ENCODE data around the gene WDR7.

Gene WDR7

DNA sequence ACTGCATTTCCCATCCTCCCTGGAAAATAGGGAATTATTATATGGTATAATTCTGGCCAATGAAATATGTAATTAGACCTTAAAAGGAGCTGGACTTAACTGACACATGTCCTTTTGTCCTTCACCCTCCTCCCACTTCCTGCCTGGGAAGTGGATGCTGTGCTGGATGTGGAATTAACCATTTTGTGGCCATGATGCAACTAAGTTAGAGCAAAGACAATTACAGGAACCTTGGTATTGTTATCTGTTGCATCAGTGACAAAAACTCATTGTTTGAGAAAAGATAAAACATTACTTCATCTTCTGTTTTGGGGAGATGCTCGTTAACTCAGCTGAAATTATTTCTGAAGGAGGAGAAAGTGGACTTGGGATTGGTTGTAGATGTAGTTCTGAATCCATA lies 268.0 kb downstream of the WDR7 start:
- H3K4me1 ChIP-seq (ENCODE audit: insufficient read depth, poor library complexity, severe bottlenecking): no peaks in the 10 kb centered on the region
- no peaks in the 10 kb centered on the region for H3K36me3 ChIP-seq (ENCODE audit: low read depth)
- no peaks in the 10 kb centered on the region for H3K27me3 ChIP-seq (ENCODE audit: insufficient read depth, poor library complexity, severe bottlenecking)
- ATAC-seq (ENCODE audit: low read depth): no peak
- no peak for TF ChIP-seq CTCF (IDR thresholded peaks at IDR 0.05; ENCODE audit: poor library complexity, severe bottlenecking)
- H3K4me3 ChIP-seq (ENCODE audit: severe bottlenecking): no peak overlapping the region
- H3K27ac ChIP-seq (ENCODE audit: poor library complexity, severe bottlenecking): no peak overlapping the region
- DNase-seq (ENCODE audit: low spot score): no peak
- H3K9me3 ChIP-seq (ENCODE audit: severe bottlenecking): no peaks in the 10 kb centered on the region

GRCh38 chr18:56921896-56922480 lies 270.8 kb downstream of the WDR7 start:
- ATAC-seq (ENCODE audit: low read depth) (no peak), DNase-seq (ENCODE audit: low spot score) (no peak)
- Histone ChIP-seq H3K27me3 (ENCODE audit: insufficient read depth, poor library complexity, severe bottlenecking) (no peaks in the 10 kb centered on the region), H3K4me1 (ENCODE audit: insufficient read depth, poor library complexity, severe bottlenecking) (no peaks in the 10 kb centered on the region), H3K36me3 (ENCODE audit: low read depth) (no peaks in the 10 kb centered on the region), H3K9me3 (ENCODE audit: severe bottlenecking) (no peaks in the 10 kb centered on the region), H3K4me3 (ENCODE audit: severe bottlenecking) (no peak overlapping the region), H3K27ac (ENCODE audit: poor library complexity, severe bottlenecking) (no peak overlapping the region)
- no peak for TF ChIP-seq CTCF (IDR thresholded peaks at IDR 0.05; ENCODE audit: poor library complexity, severe bottlenecking)

DNA sequence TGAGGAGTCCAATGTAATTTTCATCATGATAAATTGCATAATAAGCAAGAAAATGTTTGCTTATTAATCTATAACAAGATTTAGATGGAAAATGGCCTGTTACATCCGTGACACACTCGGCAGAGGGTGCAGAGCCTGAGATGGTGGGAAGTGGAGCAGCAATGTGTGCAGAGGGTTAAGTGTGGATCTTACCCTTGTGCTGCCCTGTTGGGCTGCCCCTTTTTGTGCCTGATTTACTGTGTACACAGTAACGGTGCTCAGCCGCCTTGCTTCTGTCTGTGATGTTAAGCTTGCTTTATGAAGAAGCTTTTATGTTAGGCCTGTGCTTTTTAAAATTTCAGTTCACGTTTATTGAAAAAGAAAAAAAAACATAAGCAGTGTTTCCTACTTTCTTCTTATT lies 275.6 kb downstream of the WDR7 start:
- no peaks in the 10 kb centered on the region for H3K4me1 ChIP-seq (ENCODE audit: insufficient read depth, poor library complexity, severe bottlenecking)

DNA sequence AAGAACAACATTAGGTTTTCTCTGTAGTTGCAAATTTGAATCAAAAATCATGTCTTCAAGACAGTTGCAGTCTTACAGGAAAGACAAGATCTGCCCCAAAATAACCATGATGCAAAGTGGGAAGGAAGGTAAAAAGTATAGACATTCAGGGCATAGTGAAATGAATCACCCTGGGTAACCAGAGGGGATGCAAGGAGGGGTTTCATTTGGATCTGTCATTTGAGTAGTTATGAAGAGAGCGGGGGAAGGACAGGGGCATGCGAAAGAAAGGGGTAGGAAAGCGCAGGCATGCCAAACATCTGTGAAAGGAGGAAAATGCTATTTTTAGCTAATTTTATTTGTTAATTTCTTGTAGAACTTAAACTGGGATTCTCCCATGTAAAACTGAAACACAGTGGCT lies 276.6 kb downstream of the WDR7 start:
- no peak for ATAC-seq (ENCODE audit: low read depth)
- no peak for TF ChIP-seq CTCF (IDR thresholded peaks at IDR 0.05; ENCODE audit: poor library complexity, severe bottlenecking)
- no peaks in the 10 kb centered on the region for H3K4me1 ChIP-seq (ENCODE audit: insufficient read depth, poor library complexity, severe bottlenecking)
- no peaks in the 10 kb centered on the region for H3K36me3 ChIP-seq (ENCODE audit: low read depth)
- DNase-seq (ENCODE audit: low spot score): no peak
- H3K9me3 ChIP-seq (ENCODE audit: severe bottlenecking): no peaks in the 10 kb centered on the region
- no peaks in the 10 kb centered on the region for H3K27me3 ChIP-seq (ENCODE audit: insufficient read depth, poor library complexity, severe bottlenecking)
- H3K4me3 ChIP-seq (ENCODE audit: severe bottlenecking): no peak overlapping the region
- H3K27ac ChIP-seq (ENCODE audit: poor library complexity, severe bottlenecking): no peak overlapping the region

More for the DNA sequence above, 275.6 kb downstream of the WDR7 start:
- H3K27me3 ChIP-seq (ENCODE audit: insufficient read depth, poor library complexity, severe bottlenecking): no peaks in the 10 kb centered on the region
- TF ChIP-seq CTCF (IDR thresholded peaks at IDR 0.05; ENCODE audit: poor library complexity, severe bottlenecking): no peak
- no peak overlapping the region for H3K27ac ChIP-seq (ENCODE audit: poor library complexity, severe bottlenecking)
- H3K4me3 ChIP-seq (ENCODE audit: severe bottlenecking): no peak overlapping the region
- no peaks in the 10 kb centered on the region for H3K36me3 ChIP-seq (ENCODE audit: low read depth)
- no peak for DNase-seq (ENCODE audit: low spot score)
- no peak for ATAC-seq (ENCODE audit: low read depth)
- no peaks in the 10 kb centered on the region for H3K9me3 ChIP-seq (ENCODE audit: severe bottlenecking)

GRCh38 chr18:56929886-56930285 lies 278.7 kb downstream of the WDR7 start:
- Histone ChIP-seq H3K27me3 (ENCODE audit: insufficient read depth, poor library complexity, severe bottlenecking) (no peaks in the 10 kb centered on the region), H3K27ac (ENCODE audit: poor library complexity, severe bottlenecking) (no peak overlapping the region), H3K36me3 (ENCODE audit: low read depth) (no peaks in the 10 kb centered on the region), H3K4me3 (ENCODE audit: severe bottlenecking) (no peak overlapping the region), H3K9me3 (ENCODE audit: severe bottlenecking) (no peaks in the 10 kb centered on the region), H3K4me1 (ENCODE audit: insufficient read depth, poor library complexity, severe bottlenecking) (no peaks in the 10 kb centered on the region)
- TF ChIP-seq CTCF (IDR thresholded peaks at IDR 0.05; ENCODE audit: poor library complexity, severe bottlenecking): no peak
- ATAC-seq (ENCODE audit: low read depth) (no peak), DNase-seq (ENCODE audit: low spot score) (no peak)
